K562 (cell line): ENCODE measurements around the gene PTPN13. TPM values are rescaled to one million over a fixed set of nuclear protein-coding genes. Genes with fewer than 3 reads are reported as not detected.

Source experiments
- ATAC-seq: fragments of 200-7000 bp; cut with Tn5 transposase; 3 replicates; pipeline ENCODE4 v1.9.1; 2020; ENCODE audit warnings: moderate library complexity
- BruUV-seq: library from RNA; stranded (reverse); fragments of 400-500 nt; replicated peaks from 2 replicates; lab custom pipeline; 2021; lab: Mats Ljungman, UMichigan
- CTCF ChIA-PET: fragments of 300-600 bp; formaldehyde crosslinking; extraction: SDS; loops from one replicate; lab custom pipeline; 2021; ENCODE audit warnings: low intra/inter-chr PET ratio; lab: Yijun Ruan, JAX
- POLR2A ChIA-PET: fragments of 300-600, 350-650 bp; sonication (Branson Sonifier 250); formaldehyde crosslinking; extraction: SDS; loops from one replicate; lab custom pipeline; 2021; ENCODE audit warnings: antibody characterized with exemption, inconsistent platforms; lab: Yijun Ruan, JAX
- DNase-seq, 4 experiments: peaks; one replicate each; pipeline versions ENCODE4 v3.0.0 to v3.0.0-alpha.2; 2011 to 2018; ENCODE audit warnings: low spot score in 3 of 4, mixed read lengths in 3 of 4; ENCODE audit errors: extremely low read depth in 1 of 4
- FAIRE-seq: peaks from 2 replicates; lab custom pipeline; 2011; peaks lifted over from hg19 to GRCh38; lab: Jason Lieb, UNC
- H2AFZ ChIP-seq: 2 replicates; pipeline ENCODE4 v1.6.0; 2011; ENCODE audit warnings: low read depth, low read length, control low read depth, inconsistent platforms
- H3K27ac ChIP-seq: fragments of 200-600 bp; 3 replicates; pipeline ENCODE4 v1.8.0; 2011; ENCODE audit warnings: low read depth, mild to moderate bottlenecking, control low read depth, inconsistent platforms, low read length, moderate library complexity, mixed read lengths; ENCODE audit errors: extremely low read depth
- H3K27me3 ChIP-seq, 2 experiments: fragments of 300-600 bp in 1 of 2; 2 replicates in 1 of 2; 3 replicates in 1 of 2; pipeline versions ENCODE4 v1.6.0 to v1.8.0; 2011; ENCODE audit warnings: inconsistent platforms in 2 of 2, low read length in 2 of 2, mild to moderate bottlenecking in 1 of 2, mixed read lengths in 1 of 2, moderate library complexity in 1 of 2; ENCODE audit not compliant: control insufficient read depth in 2 of 2, insufficient read depth in 2 of 2
- H3K36me3 ChIP-seq: fragments of 300-600 bp; 3 replicates; pipeline ENCODE4 v1.8.0; 2011; ENCODE audit warnings: mild to moderate bottlenecking, low read length, inconsistent platforms; ENCODE audit not compliant: control insufficient read depth, insufficient read depth
- H3K4me1 ChIP-seq, 2 experiments: fragments of 200-600 bp in 1 of 2; replicated peaks in 1 of 2; 2 replicates in 1 of 2; 3 replicates in 1 of 2; pipeline versions ENCODE4 v1.5.1 to v1.8.0; 2011; ENCODE audit warnings: inconsistent platforms in 2 of 2, low read length in 2 of 2, mild to moderate bottlenecking in 1 of 2, mixed read lengths in 1 of 2, moderate library complexity in 1 of 2; ENCODE audit not compliant: control insufficient read depth in 2 of 2, insufficient read depth in 2 of 2
- H3K4me2 ChIP-seq: 2 replicates; pipeline ENCODE4 v1.6.1; 2011; ENCODE audit warnings: low read length, control low read depth, inconsistent platforms, mixed read lengths; ENCODE audit not compliant: insufficient read depth
- H3K4me3 ChIP-seq: fragments of 200-600 bp; sonication (generic), shearing (Covaris generic); 2 replicates; pipeline ENCODE4 v1.5.1; 2016; ENCODE audit warnings: control low read depth, inconsistent platforms
- H3K79me2 ChIP-seq: fragments of 200-600 bp; 3 replicates; pipeline ENCODE4 v1.8.0; 2011; ENCODE audit warnings: low read length, inconsistent platforms; ENCODE audit not compliant: control insufficient read depth, insufficient read depth
- H3K9ac ChIP-seq, 2 experiments: 2 replicates each; pipeline versions ENCODE4 v1.6.0 to v1.6.1; 2011; ENCODE audit warnings: low read depth in 2 of 2, low read length in 2 of 2, control low read depth in 1 of 2, inconsistent platforms in 1 of 2, mild to moderate bottlenecking in 1 of 2, mixed read lengths in 1 of 2; ENCODE audit not compliant: insufficient read depth in 1 of 2
- H3K9me1 ChIP-seq: one replicate; pipeline ENCODE4 v1.6.0; 2011; ENCODE audit warnings: inconsistent platforms, mild to moderate bottlenecking, low read length, moderate library complexity; ENCODE audit not compliant: control insufficient read depth, insufficient read depth
- H3K9me3 ChIP-seq: replicated peaks from 2 replicates; pipeline ENCODE4 v1.5.1; 2011; ENCODE audit warnings: low read depth, low read length, inconsistent platforms; ENCODE audit not compliant: control insufficient read depth, insufficient read depth
- H4K20me1 ChIP-seq: replicated peaks from 2 replicates; pipeline ENCODE4 v1.6.1; 2011; ENCODE audit warnings: low read length, inconsistent platforms, mixed read lengths; ENCODE audit not compliant: control insufficient read depth, insufficient read depth
- CBX1 ChIP-seq: sonication (generic); IDR thresholded peaks from 2 replicates; pipeline ENCODE4 v1.6.1; 2016; ENCODE audit warnings: antibody characterized with exemption, low read depth, mild to moderate bottlenecking
- HMGXB4 ChIP-seq: sonication (generic); formaldehyde crosslinking; IDR thresholded peaks from 2 replicates; pipeline ENCODE4 v1.8.1; 2023; ENCODE audit warnings: mild to moderate bottlenecking, missing genetic modification reagents
- ZEB2 ChIP-seq: fragments of 450-650 bp; IDR thresholded peaks from 2 replicates; pipeline ENCODE4 v1.6.1; 2016
- ZKSCAN3 ChIP-seq: fragments of 250-450 bp; sonication (Bioruptor Pico); IDR thresholded peaks from 2 replicates; pipeline ENCODE4 v1.4.0; 2020
- ZNF140 ChIP-seq: fragments of 250-450 bp; sonication (Bioruptor Pico); IDR thresholded peaks from 2 replicates; pipeline ENCODE4 v1.8.0; 2021; ENCODE audit warnings: moderate library complexity, mild to moderate bottlenecking, inconsistent platforms
- WGBS: fragments of 100-300 bp; shearing (Covaris generic); methylation state at CpG from one replicate; pipeline ENCODE4 v1.1.6; 2016; ENCODE audit warnings: low coverage, mixed read lengths; ENCODE audit not compliant: insufficient coverage; ENCODE audit errors: missing lambda C conversion rate; 5-methylcytosine and 5-hydroxymethylcytosine counted together
- in situ Hi-C: fragments of 300-500 bp; cut with MboI; formaldehyde crosslinking; loops from 4 replicates; pipeline ENCODE4 v1.15.0; 2018; ENCODE audit warnings: inconsistent platforms, mixed read lengths
- intact Hi-C: fragments of 100-400 bp; cut with micrococcal nuclease; formaldehyde crosslinking; loops from 2 replicates; pipeline ENCODE4 v1.14.2; 2022
- polyA plus RNA-seq, 8 experiments: library from polyadenylated mRNA; depleted of rRNA in 4 of 8; stranded (reverse) in 5 of 8; unstranded in 3 of 8; fragments of >200 nt; fragmentation: Nextera tagmentation in 2 of 8; fragmentation: Illumina TruSeq in 1 of 8; extraction: Ambion mirVana in 2 of 8; extraction: Trizol in 1 of 8; gene quantifications; 2 replicates each; pipeline versions ENCODE4 v1.2.1 to v1.2.3, GENCODE V29; 2011 to 2014; ENCODE audit warnings: inconsistent platforms in 1 of 8, missing spikeins in 1 of 8
- total RNA-seq, 7 experiments: library from RNA; depleted of rRNA in 6 of 7; stranded (reverse); fragments of >200 nt in 6 of 7; fragmentation: Illumina TruSeq in 2 of 7; extraction: Trizol in 2 of 7; gene quantifications; 2 replicates each; pipeline versions ENCODE4 v1.2.1 to v1.2.3, GENCODE V29; 2011 to 2021; ENCODE audit warnings: low replicate concordance in 1 of 7

The PTPN13 gene
- total and polyA plus RNA-seq, 9 of the 15 experiments (the other 6 are each of a cell fraction or from before 2014, with no cell fraction given), result 0.33 TPM; not detected in 8

DNA sequence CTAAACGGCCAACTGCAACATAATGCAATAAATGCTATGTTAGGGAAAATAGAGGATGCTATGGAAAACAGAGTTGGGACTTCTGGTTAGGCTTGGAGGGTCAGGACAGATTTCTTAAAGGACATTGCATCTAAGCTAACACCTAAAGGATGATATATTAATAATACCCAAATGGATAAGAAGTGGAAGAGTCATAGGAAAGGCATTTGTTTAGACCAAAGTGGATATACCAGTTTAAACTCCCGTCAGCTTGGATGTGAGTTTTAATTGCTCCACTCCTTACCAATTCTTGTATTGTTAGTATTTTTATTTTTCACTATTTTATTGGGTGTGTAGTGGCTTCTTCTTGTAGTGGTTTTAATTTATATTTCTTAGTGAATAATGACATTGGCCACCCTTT is 93.9 kb downstream of the PTPN13 start:
- no TSS peak for BruUV-seq

More for the DNA sequence above, 93.9 kb downstream of the PTPN13 start:
- TF ChIP-seq ZKSCAN3 (CRISPR knock-in tag) (no peak), ZNF140 (CRISPR knock-in tag) (no peak), ZEB2 (no peak), CBX1 (no peak), HMGXB4 (CRISPR knock-in tag) (no peak)
- no peaks in the 10 kb centered on the region for H3K9me1 ChIP-seq
- ATAC-seq (no peak), DNase-seq (no peak), FAIRE-seq (no peak)
- in situ Hi-C loops, result no loop called here
- H3K36me3 ChIP-seq, result no peaks in the 10 kb centered on the region
- H3K27me3 ChIP-seq, result no peaks in the 10 kb centered on the region
- ChIA-PET POLR2A (no interaction called here), CTCF (no interaction called here)
- no peaks in the 10 kb centered on the region for H3K4me1 ChIP-seq
- intact Hi-C loops, result no loop called here
- no peak overlapping the region for H3K27ac ChIP-seq
- no peaks in the 10 kb centered on the region for H3K79me2 ChIP-seq
- 0% methylated on average over 2 of the region's 2 CpGs for WGBS
- H2AFZ ChIP-seq, result no peak overlapping the region
- H3K9ac ChIP-seq, result no peak overlapping the region
- no peaks in the 10 kb centered on the region for H3K9me3 ChIP-seq
- H4K20me1 ChIP-seq, result no peaks in the 10 kb centered on the region
- no peak overlapping the region for H3K4me2 ChIP-seq
- H3K4me3 ChIP-seq, result no peak overlapping the region
